GM20000 (cell line): ENCODE results near the gene FKBP6.
"Not testable (repeated sequence)": the region's sequence is repeated elsewhere in the genome, so short reads cannot be mapped to it uniquely, and the experiment has no call there.

Source experiments
- DNase-seq: peaks from one replicate; pipeline ENCODE4 v3.0.0; 2012; ENCODE audit warnings: low spot score
- TF ChIP-seq, protein P1 (sequence below): IDR thresholded peaks from 2 replicates; pipeline ENCODE4 v1.5.1; 2012; ENCODE audit warnings: mild to moderate bottlenecking, control low read depth; ENCODE audit errors: extremely low read depth, missing control alignments

The FKBP6 gene

DNA sequence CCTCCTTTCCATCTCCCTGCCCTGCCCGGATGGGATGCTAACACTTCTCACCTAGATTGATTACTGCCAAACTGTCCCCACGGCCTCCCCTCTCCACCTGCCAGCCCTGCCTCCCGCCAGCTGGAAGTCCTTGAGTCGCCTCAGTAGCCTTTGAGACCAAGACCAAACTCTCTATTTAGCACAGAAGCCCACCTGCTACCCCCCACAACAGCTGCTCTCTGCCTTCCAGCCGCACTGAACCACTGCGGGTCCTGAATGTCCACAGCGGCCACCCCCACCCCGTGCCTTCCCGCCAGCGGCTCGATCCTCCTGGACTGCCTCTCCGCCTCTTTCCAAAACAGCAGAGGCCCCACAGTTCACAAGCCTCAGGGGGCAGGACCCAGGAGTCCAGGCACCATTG, 39.0 kb downstream of the FKBP6 start:
- no peak for DNase-seq
- TF ChIP-seq, protein P1, sequence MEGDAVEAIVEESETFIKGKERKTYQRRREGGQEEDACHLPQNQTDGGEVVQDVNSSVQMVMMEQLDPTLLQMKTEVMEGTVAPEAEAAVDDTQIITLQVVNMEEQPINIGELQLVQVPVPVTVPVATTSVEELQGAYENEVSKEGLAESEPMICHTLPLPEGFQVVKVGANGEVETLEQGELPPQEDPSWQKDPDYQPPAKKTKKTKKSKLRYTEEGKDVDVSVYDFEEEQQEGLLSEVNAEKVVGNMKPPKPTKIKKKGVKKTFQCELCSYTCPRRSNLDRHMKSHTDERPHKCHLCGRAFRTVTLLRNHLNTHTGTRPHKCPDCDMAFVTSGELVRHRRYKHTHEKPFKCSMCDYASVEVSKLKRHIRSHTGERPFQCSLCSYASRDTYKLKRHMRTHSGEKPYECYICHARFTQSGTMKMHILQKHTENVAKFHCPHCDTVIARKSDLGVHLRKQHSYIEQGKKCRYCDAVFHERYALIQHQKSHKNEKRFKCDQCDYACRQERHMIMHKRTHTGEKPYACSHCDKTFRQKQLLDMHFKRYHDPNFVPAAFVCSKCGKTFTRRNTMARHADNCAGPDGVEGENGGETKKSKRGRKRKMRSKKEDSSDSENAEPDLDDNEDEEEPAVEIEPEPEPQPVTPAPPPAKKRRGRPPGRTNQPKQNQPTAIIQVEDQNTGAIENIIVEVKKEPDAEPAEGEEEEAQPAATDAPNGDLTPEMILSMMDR: no peak

DNA sequence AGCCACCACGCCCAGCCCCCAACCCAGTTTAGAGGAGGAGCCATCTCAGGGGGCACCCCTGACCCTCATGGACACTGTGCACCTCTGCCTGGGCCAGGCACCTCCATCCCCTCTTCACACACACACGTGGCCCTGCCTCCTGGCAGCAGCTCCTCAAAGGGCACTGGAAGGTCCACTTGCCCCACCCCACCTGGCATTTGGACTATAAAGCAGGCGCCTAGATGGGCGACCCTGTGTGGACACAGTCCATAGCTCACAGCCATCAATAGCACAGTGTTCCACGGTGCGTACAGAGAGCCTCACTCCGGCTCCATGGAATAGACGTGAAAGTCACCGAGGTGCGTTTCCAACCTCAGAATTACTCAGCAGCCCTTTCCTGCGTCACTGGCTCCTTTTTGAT, 41.0 kb downstream of the FKBP6 start:
- TF ChIP-seq, protein P1: no peak
- DNase-seq: no peak

DNA sequence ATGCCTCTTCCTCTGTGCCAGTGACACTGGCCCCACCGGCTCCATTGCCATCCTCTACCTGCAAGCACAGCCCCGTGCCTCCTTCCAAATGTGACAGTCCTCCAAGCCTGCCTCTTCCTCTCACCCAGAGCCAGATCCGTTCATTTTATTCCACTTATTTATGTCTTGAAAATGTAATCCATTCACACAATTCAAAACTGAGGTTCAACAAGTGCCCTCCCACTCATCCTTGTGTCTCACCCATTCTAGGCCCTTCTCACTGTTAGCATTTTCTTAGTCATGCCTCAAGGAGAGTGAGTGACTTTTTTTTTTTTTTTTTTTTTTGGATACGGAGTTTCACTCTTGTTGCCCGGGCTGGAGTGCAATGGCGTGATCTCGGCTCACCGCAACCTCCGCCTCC, 41.7 kb downstream of the FKBP6 start:
- DNase-seq: no peak
- TF ChIP-seq, protein P1: no peak

DNA sequence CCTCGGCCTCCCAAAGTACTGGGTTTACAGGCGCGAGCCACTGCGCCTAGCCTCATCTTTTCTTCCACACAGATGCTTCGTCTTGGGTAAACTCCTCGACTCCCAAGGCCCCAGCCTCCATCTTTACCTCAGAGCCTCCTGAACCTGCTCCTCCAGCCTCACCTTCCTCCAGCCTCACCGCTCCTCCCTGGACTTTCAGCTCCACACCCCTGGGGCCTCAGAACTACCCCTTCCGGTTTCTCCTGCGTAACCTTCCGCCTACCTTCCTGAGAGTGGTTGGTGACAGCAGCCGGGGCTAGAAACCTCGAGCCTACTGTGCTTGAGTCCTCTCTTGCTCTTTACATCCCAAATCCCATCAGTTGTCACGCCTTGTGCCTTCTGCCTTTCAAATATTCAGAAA, 45.8 kb downstream of the FKBP6 start:
- TF ChIP-seq, protein P1: no peak

DNA sequence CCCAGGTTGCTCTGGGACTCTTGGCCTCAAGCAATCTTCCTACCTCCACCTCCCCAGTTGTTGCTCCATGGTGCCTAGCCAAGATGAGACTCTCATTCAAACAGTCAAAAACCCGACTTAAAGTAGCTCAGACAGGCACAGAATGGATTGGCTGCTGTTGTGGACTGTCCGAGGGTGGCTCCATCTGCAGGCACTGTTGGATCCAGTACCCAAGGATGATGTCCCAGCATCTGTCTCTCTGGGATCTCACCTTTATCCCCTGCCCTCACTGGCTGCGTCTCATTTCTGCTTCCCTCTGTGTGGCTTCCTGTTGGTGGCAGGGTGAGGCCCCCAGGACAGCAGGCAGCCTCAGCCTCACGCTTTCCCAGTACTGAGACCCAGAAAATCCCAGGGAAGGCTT, 48.3 kb downstream of the FKBP6 start:
- DNase-seq: not testable (repeated sequence)

More for the DNA sequence above, 45.8 kb downstream of the FKBP6 start:
- no peak for DNase-seq

DNA sequence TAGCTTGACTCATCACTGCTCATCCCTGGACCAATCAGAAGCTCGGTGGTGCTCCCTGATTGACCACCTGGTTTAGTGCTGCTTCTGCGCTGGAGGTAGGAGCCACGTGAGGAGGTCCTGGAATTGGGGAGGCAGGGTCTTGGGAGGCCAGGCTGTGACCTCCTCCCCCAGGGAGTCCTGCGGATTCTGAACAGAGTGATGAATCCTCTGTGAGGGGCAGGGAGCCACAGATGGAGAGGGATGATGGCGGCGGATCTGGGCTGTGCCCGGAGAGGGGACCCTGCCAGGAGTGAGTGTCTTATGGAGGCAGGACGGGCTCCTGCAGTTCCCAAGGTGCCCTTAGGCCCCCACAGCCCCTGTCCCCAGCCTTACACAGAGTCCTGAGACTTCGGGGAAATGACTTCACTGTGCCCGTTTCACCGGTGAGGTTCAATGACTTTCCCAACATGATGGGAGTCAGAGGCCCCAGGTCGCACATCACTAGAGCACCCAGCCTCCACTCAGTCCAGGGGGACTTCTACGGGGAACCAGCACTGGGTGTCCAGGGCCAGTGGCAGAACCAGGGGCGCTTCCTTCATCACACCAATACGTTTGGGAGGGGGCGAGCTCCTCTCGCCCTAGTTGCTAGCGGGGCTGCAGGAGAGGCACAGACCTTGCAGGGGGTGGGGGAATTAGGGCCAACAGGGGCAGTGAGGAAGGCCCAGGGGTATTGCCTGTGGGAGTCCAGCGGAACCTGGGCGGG, 48.9 kb downstream of the FKBP6 start:
- DNase-seq: no peak
- TF ChIP-seq, protein P1: no peak

DNA sequence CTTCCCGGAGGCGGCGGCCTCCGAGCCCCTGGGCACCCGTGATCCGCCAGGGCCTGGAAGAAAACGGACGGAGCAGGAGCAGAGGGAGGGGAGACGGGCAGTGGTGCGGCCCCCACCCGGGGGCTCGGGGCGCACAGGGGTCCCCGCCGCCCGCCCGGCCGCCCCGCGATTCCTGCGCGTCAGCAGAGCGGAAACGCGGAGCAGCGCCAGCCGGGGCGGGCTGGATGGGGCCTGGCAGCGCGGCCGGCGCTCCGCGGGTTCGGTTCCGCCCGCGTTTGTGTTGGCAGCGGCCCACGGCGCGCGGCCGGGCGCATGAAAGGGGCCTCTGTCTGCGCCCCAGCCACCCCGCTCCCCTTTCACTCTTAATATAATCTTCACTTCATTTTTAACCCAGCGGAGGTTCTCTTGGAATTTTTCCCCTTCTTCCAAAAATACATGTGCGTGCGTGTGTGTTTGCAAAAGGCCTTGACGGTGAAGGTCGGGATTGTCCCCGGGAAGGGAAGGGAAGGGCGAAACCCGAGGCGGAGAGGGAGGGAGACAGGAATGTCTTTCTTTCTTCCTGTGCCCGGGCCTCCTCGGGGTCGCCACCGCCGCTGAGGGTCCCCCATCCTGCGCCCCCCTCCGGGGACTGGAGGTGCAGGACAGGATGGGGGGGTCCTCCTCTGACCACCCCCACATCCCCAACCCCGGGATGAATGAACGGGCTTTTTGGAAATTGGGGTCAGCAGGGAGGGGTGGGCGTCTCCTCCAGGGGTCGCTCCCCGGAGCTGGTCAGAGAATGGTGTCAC, 49.6 kb downstream of the FKBP6 start:
- DNase-seq: not testable (repeated sequence)

DNA sequence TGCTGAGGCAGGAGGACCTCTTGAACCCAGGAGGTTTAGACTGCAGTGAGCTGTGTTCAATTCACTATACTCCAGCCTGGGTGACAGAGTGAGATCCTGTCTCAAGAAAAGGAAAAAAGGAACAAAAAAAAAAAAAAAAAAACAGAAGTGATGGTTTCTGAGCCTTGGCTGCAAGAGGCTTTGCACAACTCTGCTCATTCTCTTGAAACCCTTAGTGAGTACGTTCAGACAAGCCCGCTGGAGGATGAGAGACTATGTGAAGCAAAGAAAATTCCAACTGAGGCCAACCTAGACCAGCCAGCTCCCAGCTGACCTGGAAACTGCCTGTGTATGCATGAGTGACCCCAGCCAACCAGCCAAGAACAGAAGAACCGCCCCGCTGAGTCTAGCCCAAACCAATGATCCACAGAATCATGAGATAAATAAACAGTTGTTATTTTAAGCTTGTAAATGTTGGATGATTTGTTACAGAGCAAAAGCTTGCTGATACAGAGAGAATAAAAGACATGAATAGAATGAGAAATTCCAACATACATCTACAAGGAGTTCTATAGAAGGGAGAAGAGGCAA, 55.1 kb downstream of the FKBP6 start:
- DNase-seq: no peak
- TF ChIP-seq, protein P1: no peak
